Suprapubic skin (tissue), 3 donors: ENCODE measurements around the gene PAK3.

Experiments
- CTCF ChIP-seq, 2 donors: fragments of 200-600 bp in 1 of 2; fragments of 450-650 bp in 1 of 2; sonication (generic) in 1 of 2; IDR thresholded peaks; one replicate each; pipeline ENCODE4 v1.5.1; 2016 to 2019; ENCODE audit warnings: antibody characterized with exemption in 2 of 2, mild to moderate bottlenecking in 1 of 2, moderate library complexity in 1 of 2
- POLR2A ChIP-seq, 2 donors: fragments of 450-650 bp; IDR thresholded peaks; one replicate each; pipeline ENCODE4 v1.6.1; 2017; ENCODE audit warnings: antibody characterized with exemption in 2 of 2, mild to moderate bottlenecking in 2 of 2, moderate library complexity in 2 of 2

GRCh38 chrX:111257733-111258132, 161.7 kb downstream of the PAK3 start:
- TF ChIP-seq POLR2A (IDR thresholded peaks at IDR 0.05): no peak
- TF ChIP-seq CTCF (IDR thresholded peaks at IDR 0.05): no peak
